Vagina (tissue), 2 donors: ENCODE results near the gene STK32B. TPM values are rescaled to one million over a fixed set of nuclear protein-coding genes. Genes with fewer than 3 reads are reported as not detected.

Source experiments
- DNase-seq, 2 donors: peaks; one replicate each; pipeline ENCODE4 v3.0.0-alpha.2; 2017; ENCODE audit errors: extremely low spot score in 2 of 2
- H3K27ac ChIP-seq: fragments of 200-600 bp; sonication (generic); one replicate; pipeline ENCODE4 v1.5.1; 2019
- H3K27me3 ChIP-seq: fragments of 200-600 bp; sonication (generic); one replicate; pipeline ENCODE4 v1.5.1; 2019
- H3K36me3 ChIP-seq, 2 donors: fragments of 200-600 bp; sonication (generic); one replicate each; pipeline ENCODE4 v1.5.1; 2017 to 2019
- H3K4me1 ChIP-seq: fragments of 200-600 bp; sonication (generic); one replicate; pipeline ENCODE4 v1.5.1; 2019
- H3K4me3 ChIP-seq, 2 donors: fragments of 200-600 bp; sonication (generic); 1 replicate in 1 of 2; 2 replicates in 1 of 2; pipeline ENCODE4 v1.5.1; 2016 to 2019
- H3K9me3 ChIP-seq: fragments of 200-600 bp; sonication (generic); one replicate; pipeline ENCODE4 v1.5.1; 2019
- CTCF ChIP-seq, 3 experiments: fragments of 450-650 bp in 2 of 3; fragments of 200-600 bp in 1 of 3; sonication (generic) in 1 of 3; IDR thresholded peaks; one replicate each; pipeline ENCODE4 v1.5.1; 2017 to 2019; ENCODE audit warnings: antibody characterized with exemption in 3 of 3, mild to moderate bottlenecking in 2 of 3, moderate library complexity in 2 of 3
- POLR2A ChIP-seq, 2 donors: fragments of 450-650 bp; IDR thresholded peaks; one replicate each; pipeline ENCODE4 v1.6.1; 2017; ENCODE audit warnings: antibody characterized with exemption in 2 of 2, mild to moderate bottlenecking in 2 of 2, moderate library complexity in 2 of 2
- POLR2AphosphoS5 ChIP-seq, 2 donors: sonication (generic); formaldehyde crosslinking; IDR thresholded peaks; one replicate each; pipeline ENCODE4 v1.9.0; 2017; ENCODE audit warnings: antibody characterized with exemption in 2 of 2, mild to moderate bottlenecking in 2 of 2, low read depth in 1 of 2; ENCODE audit not compliant: insufficient read depth in 1 of 2
- intact Hi-C: fragments of 100-400 bp; cut with DNase I; formaldehyde crosslinking; loops from one replicate; pipeline ENCODE4 v1.15.1; 2023
- total RNA-seq: library from RNA; depleted of rRNA; stranded (reverse); fragments of >200 nt; gene quantifications from one replicate; pipeline ENCODE4 v1.2.3, GENCODE V29; 2016

The STK32B gene
- total RNA-seq, 1 donor from 2014 or later: 6.4 TPM

GRCh38 chr4:5528031-5528436 lies 476.8 kb downstream of the STK32B start:
- Histone ChIP-seq H3K27ac (no peak overlapping the region), H3K4me3 (no peak overlapping the region), H3K27me3 (no peaks in the 10 kb centered on the region), H3K9me3 (no peaks in the 10 kb centered on the region), H3K4me1 (peaks cover 7% of the 10 kb centered on the region), H3K36me3 (no peaks in the 10 kb centered on the region)
- intact Hi-C loops: no loop called here
- no peak for TF ChIP-seq POLR2AphosphoS5 (IDR thresholded peaks at IDR 0.05; ENCODE audit: insufficient read depth in 1 of 2, low read depth in 1 of 2)
- TF ChIP-seq POLR2A (IDR thresholded peaks at IDR 0.05): no peak
- TF ChIP-seq CTCF (IDR thresholded peaks at IDR 0.05): no peak
- no peak for DNase-seq

- TF ChIP-seq CTCF (IDR thresholded peaks at IDR 0.05) (no peak), POLR2A (IDR thresholded peaks at IDR 0.05) (no peak), POLR2AphosphoS5 (IDR thresholded peaks at IDR 0.05; ENCODE audit: insufficient read depth in 1 of 2, low read depth in 1 of 2) (no peak)
Measured at GRCh38 chr4:5532100-5532499, 480.8 kb downstream of the STK32B start.

GRCh38 chr4:5539584-5539983 lies 488.3 kb downstream of the STK32B start:
- H3K27ac ChIP-seq: no peak overlapping the region
- no peaks in the 10 kb centered on the region for H3K4me1 ChIP-seq
- TF ChIP-seq POLR2A (IDR thresholded peaks at IDR 0.05) (no peak), POLR2AphosphoS5 (IDR thresholded peaks at IDR 0.05; ENCODE audit: insufficient read depth in 1 of 2, low read depth in 1 of 2) (no peak), CTCF (IDR thresholded peaks at IDR 0.05) (no peak)
- no peak for DNase-seq
- intact Hi-C loops: no loop called here
- no peaks in the 10 kb centered on the region for H3K9me3 ChIP-seq
- H3K27me3 ChIP-seq: no peaks in the 10 kb centered on the region
- H3K36me3 ChIP-seq: no peaks in the 10 kb centered on the region
- no peak overlapping the region for H3K4me3 ChIP-seq

More at GRCh38 chr4:5532100-5532499, 480.8 kb downstream of the STK32B start:
- intact Hi-C loops: no loop called here
- H3K36me3 ChIP-seq: peaks cover 0 to 9% of the 10 kb centered on the region in 2 donors
- no peak for DNase-seq
- no peak overlapping the region for H3K27ac ChIP-seq
- no peaks in the 10 kb centered on the region for H3K4me1 ChIP-seq
- no peaks in the 10 kb centered on the region for H3K27me3 ChIP-seq
- no peaks in the 10 kb centered on the region for H3K9me3 ChIP-seq
- no peak overlapping the region for H3K4me3 ChIP-seq

GRCh38 chr4:5541169-5541568 lies 489.9 kb downstream of the STK32B start:
- no peak for DNase-seq
- Histone ChIP-seq H3K36me3 (no peaks in the 10 kb centered on the region), H3K27me3 (no peaks in the 10 kb centered on the region), H3K4me3 (no peak overlapping the region), H3K4me1 (no peaks in the 10 kb centered on the region), H3K27ac (no peak overlapping the region), H3K9me3 (no peaks in the 10 kb centered on the region)
- intact Hi-C loops: no loop called here
- TF ChIP-seq CTCF (IDR thresholded peaks at IDR 0.05) (no peak), POLR2AphosphoS5 (IDR thresholded peaks at IDR 0.05; ENCODE audit: insufficient read depth in 1 of 2, low read depth in 1 of 2) (no peak), POLR2A (IDR thresholded peaks at IDR 0.05) (no peak)

GRCh38 chr4:5543681-5544080 lies 492.4 kb downstream of the STK32B start:
- TF ChIP-seq POLR2AphosphoS5 (IDR thresholded peaks at IDR 0.05; ENCODE audit: insufficient read depth in 1 of 2, low read depth in 1 of 2): no peak
- no peak for TF ChIP-seq POLR2A (IDR thresholded peaks at IDR 0.05)
- TF ChIP-seq CTCF (IDR thresholded peaks at IDR 0.05): no peak
- no peak overlapping the region for H3K27ac ChIP-seq
- no peaks in the 10 kb centered on the region for H3K36me3 ChIP-seq
- H3K27me3 ChIP-seq: no peaks in the 10 kb centered on the region
- no peaks in the 10 kb centered on the region for H3K9me3 ChIP-seq
- no peaks in the 10 kb centered on the region for H3K4me1 ChIP-seq
- peak in 1 of 2 donors; percentile 77 for DNase-seq
- H3K4me3 ChIP-seq: no peak overlapping the region
- intact Hi-C loops: no loop called here
